ELR (cell line): ENCODE results near the gene REPS2.

Source experiments
- DNase-seq: peaks from one replicate; pipeline ENCODE4 v3.0.0-alpha.2; 2015; ENCODE audit warnings: low read depth

Gene REPS2

GRCh38 chrX:17005712-17006368 lies 59.4 kb downstream of the REPS2 start:
- DNase-seq: no peak

GRCh38 chrX:17007134-17007768 lies 60.8 kb downstream of the REPS2 start:
- no peak for DNase-seq

- no peak for DNase-seq
Observed at GRCh38 chrX:17009856-17010625, 63.6 kb downstream of the REPS2 start.

- DNase-seq: no peak
Observed at GRCh38 chrX:17012465-17012864, 66.0 kb downstream of the REPS2 start.

GRCh38 chrX:17014216-17014615 lies 67.8 kb downstream of the REPS2 start:
- no peak for DNase-seq

GRCh38 chrX:17017134-17017533 lies 70.7 kb downstream of the REPS2 start:
- no peak for DNase-seq

- DNase-seq: no peak
Observed at GRCh38 chrX:17020356-17020755, 73.9 kb downstream of the REPS2 start.

- DNase-seq: no peak
Observed at GRCh38 chrX:17020851-17021821, 74.7 kb downstream of the REPS2 start.

GRCh38 chrX:17021851-17022604 lies 75.6 kb downstream of the REPS2 start:
- DNase-seq: peak; percentile 21

- DNase-seq: no peak
Observed at GRCh38 chrX:17023661-17024060, 77.2 kb downstream of the REPS2 start.

- DNase-seq: no peak
Observed at GRCh38 chrX:17024886-17025285, 78.4 kb downstream of the REPS2 start.

GRCh38 chrX:17025621-17026302 lies 79.3 kb downstream of the REPS2 start:
- DNase-seq: no peak

GRCh38 chrX:17027931-17028330 lies 81.5 kb downstream of the REPS2 start:
- no peak for DNase-seq

- no peak for DNase-seq
Observed at GRCh38 chrX:17028356-17028755, 81.9 kb downstream of the REPS2 start.

- DNase-seq: no peak
Observed at GRCh38 chrX:17030092-17030491, 83.6 kb downstream of the REPS2 start.

GRCh38 chrX:17030580-17031270 lies 84.3 kb downstream of the REPS2 start:
- DNase-seq: no peak

- DNase-seq: no peak
Observed at GRCh38 chrX:17031827-17032226, 85.4 kb downstream of the REPS2 start.

- peak; percentile 10 for DNase-seq
Observed at GRCh38 chrX:17032351-17032750, 85.9 kb downstream of the REPS2 start.

- no peak for DNase-seq
Observed at GRCh38 chrX:17033225-17033624, 86.8 kb downstream of the REPS2 start.

- DNase-seq: no peak
Observed at GRCh38 chrX:17035111-17035510, 88.7 kb downstream of the REPS2 start.
